ENCODE data around the gene KSR1. TPM values are rescaled to one million over a fixed set of nuclear protein-coding genes. Genes with fewer than 3 reads are reported as not detected.
A peak's percentile ranks its signal among the peaks of the same experiment; 100 is the strongest.

KSR1 gene
- total RNA-seq, 3 donors from 2014 or later: 14.1 to 36.4 (median 24.0) TPM

DNA sequence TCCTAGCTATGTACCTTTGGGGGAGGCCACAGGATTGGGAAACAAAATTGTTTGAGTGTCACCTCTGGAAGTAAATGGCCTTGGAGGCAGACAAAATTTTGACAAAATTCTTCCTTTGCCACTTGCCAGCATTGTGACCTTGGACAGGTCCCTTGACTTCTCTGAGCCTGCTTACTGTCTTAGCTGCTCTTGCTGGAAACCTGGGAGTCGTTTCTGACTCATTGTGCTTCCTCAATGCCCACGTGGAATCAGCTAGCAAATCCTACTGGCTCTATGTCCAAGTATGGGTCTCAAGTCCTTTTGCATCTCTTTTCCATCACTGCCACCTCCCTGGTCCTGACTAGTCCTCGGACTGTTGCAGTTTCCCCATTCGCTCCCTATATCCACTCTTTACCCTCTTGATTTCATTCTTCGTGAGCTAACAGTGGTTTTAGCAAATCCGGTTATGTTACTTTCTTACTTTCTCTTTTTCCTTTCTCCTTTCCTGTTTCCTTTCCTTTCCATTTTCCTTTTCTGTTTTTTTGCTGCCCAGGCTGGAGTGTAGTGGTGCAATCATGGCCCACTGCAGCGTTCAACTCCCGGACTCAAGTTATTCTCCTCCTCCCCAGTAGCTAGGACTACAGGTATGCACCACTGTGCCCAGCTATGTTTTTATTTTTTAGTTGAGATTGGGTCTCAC, 106.7 kb downstream of the KSR1 start:
- Histone ChIP-seq H3K27ac (peak overlapping the region in 1 of 2 donors; percentile 76), H3K36me3 (no peaks in the 10 kb centered on the region), H3K4me3 (no peak overlapping the region), H3K27me3 (no peaks in the 10 kb centered on the region), H3K9me3 (no peaks in the 10 kb centered on the region), H3K4me1 (peaks cover 0 to 9% of the 10 kb centered on the region in 2 donors)
- intact Hi-C loops (cut with DNase I; ENCODE audit: low total_unique reads): no loop called here
- TF ChIP-seq, protein P1, sequence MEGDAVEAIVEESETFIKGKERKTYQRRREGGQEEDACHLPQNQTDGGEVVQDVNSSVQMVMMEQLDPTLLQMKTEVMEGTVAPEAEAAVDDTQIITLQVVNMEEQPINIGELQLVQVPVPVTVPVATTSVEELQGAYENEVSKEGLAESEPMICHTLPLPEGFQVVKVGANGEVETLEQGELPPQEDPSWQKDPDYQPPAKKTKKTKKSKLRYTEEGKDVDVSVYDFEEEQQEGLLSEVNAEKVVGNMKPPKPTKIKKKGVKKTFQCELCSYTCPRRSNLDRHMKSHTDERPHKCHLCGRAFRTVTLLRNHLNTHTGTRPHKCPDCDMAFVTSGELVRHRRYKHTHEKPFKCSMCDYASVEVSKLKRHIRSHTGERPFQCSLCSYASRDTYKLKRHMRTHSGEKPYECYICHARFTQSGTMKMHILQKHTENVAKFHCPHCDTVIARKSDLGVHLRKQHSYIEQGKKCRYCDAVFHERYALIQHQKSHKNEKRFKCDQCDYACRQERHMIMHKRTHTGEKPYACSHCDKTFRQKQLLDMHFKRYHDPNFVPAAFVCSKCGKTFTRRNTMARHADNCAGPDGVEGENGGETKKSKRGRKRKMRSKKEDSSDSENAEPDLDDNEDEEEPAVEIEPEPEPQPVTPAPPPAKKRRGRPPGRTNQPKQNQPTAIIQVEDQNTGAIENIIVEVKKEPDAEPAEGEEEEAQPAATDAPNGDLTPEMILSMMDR (IDR thresholded peaks at IDR 0.05): no peak
- no peak for DNase-seq (ENCODE audit: low spot score in 2 of 2)

- Histone ChIP-seq H3K4me1 (peaks cover 0 to 9% of the 10 kb centered on the region in 2 donors), H3K27me3 (no peaks in the 10 kb centered on the region), H3K4me3 (no peak overlapping the region), H3K9me3 (no peaks in the 10 kb centered on the region), H3K36me3 (no peaks in the 10 kb centered on the region), H3K27ac (peak overlapping the region in 1 of 2 donors; percentile 74)
- TF ChIP-seq POLR2AphosphoS5 (IDR thresholded peaks at IDR 0.05) (peak in 1 of 3 donors; percentile 39), POLR2A (IDR thresholded peaks at IDR 0.05) (no peak)
- TF ChIP-seq, protein P1 (IDR thresholded peaks at IDR 0.05): no peak
- no peak for DNase-seq (ENCODE audit: low spot score in 2 of 2)
- intact Hi-C loops (cut with DNase I; ENCODE audit: low total_unique reads): no loop called here
Observed at GRCh38 chr17:27563532-27563931, 107.3 kb downstream of the KSR1 start.

GRCh38 chr17:27564463-27564862, 108.2 kb downstream of the KSR1 start:
- H3K36me3 ChIP-seq: no peaks in the 10 kb centered on the region
- intact Hi-C loops (cut with DNase I; ENCODE audit: low total_unique reads): no loop called here
- H3K27ac ChIP-seq: peak overlapping the region in 1 of 2 donors; percentile 54
- no peaks in the 10 kb centered on the region for H3K27me3 ChIP-seq
- H3K9me3 ChIP-seq: no peaks in the 10 kb centered on the region
- TF ChIP-seq POLR2A (IDR thresholded peaks at IDR 0.05) (no peak), POLR2AphosphoS5 (IDR thresholded peaks at IDR 0.05) (no peak)
- TF ChIP-seq, protein P1 (IDR thresholded peaks at IDR 0.05): no peak
- no peak overlapping the region for H3K4me3 ChIP-seq
- DNase-seq (ENCODE audit: low spot score in 2 of 2): no peak
- peaks cover 0 to 9% of the 10 kb centered on the region in 2 donors for H3K4me1 ChIP-seq

GRCh38 chr17:27565874-27566670, 109.8 kb downstream of the KSR1 start:
- Histone ChIP-seq H3K36me3 (no peaks in the 10 kb centered on the region), H3K9me3 (no peaks in the 10 kb centered on the region), H3K27me3 (no peaks in the 10 kb centered on the region), H3K27ac (peak overlapping the region in 1 of 2 donors; percentile 51), H3K4me1 (no peaks in the 10 kb centered on the region), H3K4me3 (no peak overlapping the region)
- no peak for DNase-seq (ENCODE audit: low spot score in 2 of 2)
- no peak for TF ChIP-seq POLR2AphosphoS5 (IDR thresholded peaks at IDR 0.05)
- no peak for TF ChIP-seq POLR2A (IDR thresholded peaks at IDR 0.05)
- TF ChIP-seq, protein P1 (IDR thresholded peaks at IDR 0.05): no peak
- intact Hi-C loops (cut with DNase I; ENCODE audit: low total_unique reads): no loop called here

Data from breast epithelium (tissue), 4 donors.